GM18517 (cell line): ENCODE data around the gene NCAPD2.
"Not testable (repeated sequence)": the region's sequence is repeated elsewhere in the genome, so short reads cannot be mapped to it uniquely, and the experiment has no call there.

Experiments
- ATAC-seq: cut with Tn5 transposase; IDR thresholded peaks from one replicate; pipeline ENCODE4 v1.9.1; 2021; ENCODE audit warnings: mild to moderate bottlenecking, moderate library complexity; ENCODE audit not compliant: unreplicated experiment

The NCAPD2 gene

GRCh38 chr12:6532051-6532926, 38.4 kb downstream of the NCAPD2 start:
- no peak for ATAC-seq

DNA sequence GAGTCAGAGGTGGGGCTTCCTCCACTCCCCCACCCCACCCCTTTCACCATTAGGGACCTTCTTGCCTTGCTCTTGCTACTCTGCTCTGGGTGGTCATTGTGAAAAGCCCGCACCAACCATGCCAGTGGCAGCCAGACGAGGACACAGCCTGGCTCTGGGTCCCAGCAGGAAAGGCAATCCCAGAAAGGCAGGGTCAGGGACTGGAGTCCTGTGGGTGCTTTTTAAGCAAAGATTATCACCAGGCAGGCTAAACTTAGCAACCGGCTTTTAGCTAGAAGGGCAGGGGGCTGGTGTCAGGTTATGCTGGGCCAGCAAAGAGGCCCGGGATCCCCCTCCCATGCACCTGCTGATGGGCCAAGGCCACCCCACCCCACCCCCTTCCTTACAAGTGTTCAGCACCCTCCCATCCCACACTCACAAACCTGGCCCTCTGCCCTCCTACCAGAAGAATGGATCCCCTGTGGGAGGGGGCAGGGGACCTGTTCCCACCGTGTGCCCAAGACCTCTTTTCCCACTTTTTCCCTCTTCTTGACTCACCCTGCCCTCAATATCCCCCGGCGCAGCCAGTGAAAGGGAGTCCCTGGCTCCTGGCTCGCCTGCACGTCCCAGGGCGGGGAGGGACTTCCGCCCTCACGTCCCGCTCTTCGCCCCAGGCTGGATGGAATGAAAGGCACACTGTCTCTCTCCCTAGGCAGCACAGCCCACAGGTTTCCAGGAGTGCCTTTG, 39.2 kb downstream of the NCAPD2 start:
- ATAC-seq: peak; percentile 8

GRCh38 chr12:6533653-6533922, 39.7 kb downstream of the NCAPD2 start:
- ATAC-seq: peak; percentile 3

GRCh38 chr12:6533923-6534694, 40.2 kb downstream of the NCAPD2 start, which contains the start of gene GAPDH:
Gene GAPDH (plus strand): TSS chr12:6534517. CDS start chr12:6534833, 316 bp downstream.
- ATAC-seq: peak; percentile 73

DNA sequence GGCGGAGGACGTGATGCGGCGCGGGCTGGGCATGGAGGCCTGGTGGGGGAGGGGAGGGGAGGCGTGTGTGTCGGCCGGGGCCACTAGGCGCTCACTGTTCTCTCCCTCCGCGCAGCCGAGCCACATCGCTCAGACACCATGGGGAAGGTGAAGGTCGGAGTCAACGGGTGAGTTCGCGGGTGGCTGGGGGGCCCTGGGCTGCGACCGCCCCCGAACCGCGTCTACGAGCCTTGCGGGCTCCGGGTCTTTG, 40.7 kb downstream of the NCAPD2 start:
- ATAC-seq: no peak

GRCh38 chr12:6534945-6535696, 41.2 kb downstream of the NCAPD2 start:
- ATAC-seq: no peak

DNA sequence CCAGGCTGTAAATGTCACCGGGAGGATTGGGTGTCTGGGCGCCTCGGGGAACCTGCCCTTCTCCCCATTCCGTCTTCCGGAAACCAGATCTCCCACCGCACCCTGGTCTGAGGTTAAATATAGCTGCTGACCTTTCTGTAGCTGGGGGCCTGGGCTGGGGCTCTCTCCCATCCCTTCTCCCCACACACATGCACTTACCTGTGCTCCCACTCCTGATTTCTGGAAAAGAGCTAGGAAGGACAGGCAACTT, 41.7 kb downstream of the NCAPD2 start:
- no peak for ATAC-seq

DNA sequence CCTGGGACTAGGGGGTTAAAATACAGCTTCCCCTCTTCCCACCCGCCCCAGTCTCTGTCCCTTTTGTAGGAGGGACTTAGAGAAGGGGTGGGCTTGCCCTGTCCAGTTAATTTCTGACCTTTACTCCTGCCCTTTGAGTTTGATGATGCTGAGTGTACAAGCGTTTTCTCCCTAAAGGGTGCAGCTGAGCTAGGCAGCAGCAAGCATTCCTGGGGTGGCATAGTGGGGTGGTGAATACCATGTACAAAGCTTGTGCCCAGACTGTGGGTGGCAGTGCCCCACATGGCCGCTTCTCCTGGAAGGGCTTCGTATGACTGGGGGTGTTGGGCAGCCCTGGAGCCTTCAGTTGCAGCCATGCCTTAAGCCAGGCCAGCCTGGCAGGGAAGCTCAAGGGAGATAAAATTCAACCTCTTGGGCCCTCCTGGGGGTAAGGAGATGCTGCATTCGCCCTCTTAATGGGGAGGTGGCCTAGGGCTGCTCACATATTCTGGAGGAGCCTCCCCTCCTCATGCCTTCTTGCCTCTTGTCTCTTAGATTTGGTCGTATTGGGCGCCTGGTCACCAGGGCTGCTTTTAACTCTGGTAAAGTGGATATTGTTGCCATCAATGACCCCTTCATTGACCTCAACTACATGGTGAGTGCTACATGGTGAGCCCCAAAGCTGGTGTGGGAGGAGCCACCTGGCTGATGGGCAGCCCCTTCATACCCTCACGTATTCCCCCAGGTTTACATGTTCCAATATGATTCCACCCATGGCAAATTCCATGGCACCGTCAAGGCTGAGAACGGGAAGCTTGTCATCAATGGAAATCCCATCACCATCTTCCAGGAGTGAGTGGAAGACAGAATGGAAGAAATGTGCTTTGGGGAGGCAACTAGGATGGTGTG, 42.3 kb downstream of the NCAPD2 start:
- no peak for ATAC-seq

- no peak for ATAC-seq
These were observed 43.1 kb downstream of the NCAPD2 start for GRCh38 chr12:6536894-6537579.

GRCh38 chr12:6537580-6538419, 43.9 kb downstream of the NCAPD2 start:
- ATAC-seq: not testable (repeated sequence)

DNA sequence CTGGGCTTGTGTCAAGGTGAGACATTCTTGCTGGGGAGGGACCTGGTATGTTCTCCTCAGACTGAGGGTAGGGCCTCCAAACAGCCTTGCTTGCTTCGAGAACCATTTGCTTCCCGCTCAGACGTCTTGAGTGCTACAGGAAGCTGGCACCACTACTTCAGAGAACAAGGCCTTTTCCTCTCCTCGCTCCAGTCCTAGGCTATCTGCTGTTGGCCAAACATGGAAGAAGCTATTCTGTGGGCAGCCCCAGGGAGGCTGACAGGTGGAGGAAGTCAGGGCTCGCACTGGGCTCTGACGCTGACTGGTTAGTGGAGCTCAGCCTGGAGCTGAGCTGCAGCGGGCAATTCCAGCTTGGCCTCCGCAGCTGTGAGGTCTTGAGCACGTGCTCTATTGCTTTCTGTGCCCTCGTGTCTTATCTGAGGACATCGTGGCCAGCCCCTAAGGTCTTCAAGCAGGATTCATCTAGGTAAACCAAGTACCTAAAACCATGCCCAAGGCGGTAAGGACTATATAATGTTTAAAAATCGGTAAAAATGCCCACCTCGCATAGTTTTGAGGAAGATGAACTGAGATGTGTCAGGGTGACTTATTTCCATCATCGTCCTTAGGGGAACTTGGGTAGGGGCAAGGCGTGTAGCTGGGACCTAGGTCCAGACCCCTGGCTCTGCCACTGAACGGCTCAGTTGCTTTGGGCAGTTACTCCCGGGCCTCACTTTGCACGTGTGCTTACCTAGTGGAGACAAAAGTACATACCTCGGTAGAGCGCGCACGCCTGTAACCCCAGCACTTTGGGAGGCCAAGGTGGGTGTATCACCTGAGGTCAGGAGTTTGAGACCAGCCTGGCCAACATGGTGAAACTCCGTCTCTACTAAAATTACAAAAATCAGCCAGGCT, 44.8 kb downstream of the NCAPD2 start:
- no peak for ATAC-seq

- ATAC-seq: no peak
These were observed 45.4 kb downstream of the NCAPD2 start for GRCh38 chr12:6539314-6539682.

DNA sequence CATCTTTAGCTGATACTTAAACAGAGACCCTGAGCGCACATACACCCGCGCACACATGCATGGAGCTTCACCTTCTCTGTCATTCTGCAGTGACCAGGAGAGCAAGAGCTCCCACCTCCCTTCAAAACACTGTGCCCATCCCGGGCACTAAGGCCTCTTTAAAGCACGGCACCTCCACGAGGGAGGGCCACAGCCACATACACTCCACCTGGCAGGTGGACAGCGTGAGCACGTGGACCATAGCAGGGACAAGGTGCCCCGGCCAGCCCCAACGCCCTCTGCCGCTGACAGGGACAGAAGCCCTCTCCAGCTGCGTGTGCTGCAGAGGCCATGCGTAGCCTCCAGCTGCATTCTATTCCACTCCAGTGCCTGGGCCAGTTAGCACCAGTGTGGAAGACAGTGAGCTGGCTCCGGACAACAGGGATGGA, 45.8 kb downstream of the NCAPD2 start:
- ATAC-seq: no peak

DNA sequence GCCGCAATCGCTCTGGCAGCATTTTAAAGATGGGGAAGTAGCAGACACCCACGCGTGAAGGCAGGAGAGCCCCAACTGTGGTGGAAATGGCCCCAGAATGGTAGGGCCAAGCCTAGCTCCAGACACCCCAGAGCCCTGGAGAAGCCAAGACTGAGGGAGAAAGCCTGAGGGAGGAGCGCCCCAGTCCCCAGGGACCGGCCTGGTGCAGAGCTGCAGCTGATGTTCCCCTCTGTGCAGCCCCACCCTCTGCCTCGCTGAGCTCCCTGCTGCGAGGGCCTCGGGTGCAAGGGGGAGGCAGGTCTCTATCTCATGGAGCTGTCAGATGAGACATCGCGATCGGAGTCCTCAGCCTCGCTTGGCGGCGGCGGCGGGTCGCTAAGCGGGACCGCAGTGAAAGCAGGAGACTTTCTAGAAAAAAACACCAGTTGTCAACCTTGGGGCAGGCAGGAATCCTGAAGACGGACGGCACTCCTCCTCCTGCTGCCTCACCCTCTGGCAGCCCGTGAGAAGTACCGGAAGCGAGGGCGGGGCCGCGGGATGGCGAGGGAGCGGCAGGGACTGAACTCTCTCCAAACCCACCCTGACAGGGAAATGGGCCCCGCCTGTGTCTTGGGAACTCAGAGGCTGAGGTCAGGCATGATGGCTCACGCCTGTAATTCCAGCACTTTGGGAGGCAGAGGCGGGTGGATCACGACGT, 46.4 kb downstream of the NCAPD2 start:
- ATAC-seq: no peak

DNA sequence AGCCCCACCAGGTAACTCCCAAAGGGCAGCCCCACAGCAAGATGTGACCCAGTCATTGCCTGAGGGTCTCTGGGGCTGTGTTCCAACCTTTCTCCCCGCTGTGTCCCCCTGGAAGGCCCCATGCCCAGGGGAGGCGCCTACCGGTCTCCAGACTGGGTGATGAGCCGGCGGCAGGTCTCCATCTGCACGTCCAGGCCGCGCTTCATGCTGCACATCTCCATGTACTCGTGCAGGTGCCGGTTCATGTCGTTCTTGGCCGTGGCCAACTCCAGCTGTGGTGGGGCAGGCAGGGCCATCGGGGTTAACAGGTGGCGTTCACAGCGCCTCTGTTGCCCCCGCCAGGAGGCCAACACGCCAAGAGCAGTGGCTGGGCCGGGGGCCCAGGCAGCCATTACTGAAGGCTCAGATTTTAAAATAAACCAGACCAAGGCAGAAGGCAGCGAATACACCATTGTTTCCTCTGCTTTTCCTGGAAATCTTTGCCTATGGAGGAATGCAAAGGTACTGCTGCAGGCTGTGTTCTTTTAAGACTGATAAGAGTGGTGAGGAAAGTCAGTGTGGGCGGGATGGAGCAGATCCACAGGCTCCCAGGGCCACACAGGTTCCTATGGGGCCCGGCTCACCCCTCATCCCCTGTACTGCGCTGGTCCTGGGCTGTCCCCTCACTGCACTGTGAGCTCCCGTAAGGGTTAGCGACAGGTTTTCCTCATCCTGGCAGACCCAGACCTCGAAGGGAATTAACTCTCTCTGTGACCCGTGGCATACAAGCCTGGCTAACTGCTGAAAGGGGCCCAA, 47.7 kb downstream of the NCAPD2 start:
- no peak for ATAC-seq

DNA sequence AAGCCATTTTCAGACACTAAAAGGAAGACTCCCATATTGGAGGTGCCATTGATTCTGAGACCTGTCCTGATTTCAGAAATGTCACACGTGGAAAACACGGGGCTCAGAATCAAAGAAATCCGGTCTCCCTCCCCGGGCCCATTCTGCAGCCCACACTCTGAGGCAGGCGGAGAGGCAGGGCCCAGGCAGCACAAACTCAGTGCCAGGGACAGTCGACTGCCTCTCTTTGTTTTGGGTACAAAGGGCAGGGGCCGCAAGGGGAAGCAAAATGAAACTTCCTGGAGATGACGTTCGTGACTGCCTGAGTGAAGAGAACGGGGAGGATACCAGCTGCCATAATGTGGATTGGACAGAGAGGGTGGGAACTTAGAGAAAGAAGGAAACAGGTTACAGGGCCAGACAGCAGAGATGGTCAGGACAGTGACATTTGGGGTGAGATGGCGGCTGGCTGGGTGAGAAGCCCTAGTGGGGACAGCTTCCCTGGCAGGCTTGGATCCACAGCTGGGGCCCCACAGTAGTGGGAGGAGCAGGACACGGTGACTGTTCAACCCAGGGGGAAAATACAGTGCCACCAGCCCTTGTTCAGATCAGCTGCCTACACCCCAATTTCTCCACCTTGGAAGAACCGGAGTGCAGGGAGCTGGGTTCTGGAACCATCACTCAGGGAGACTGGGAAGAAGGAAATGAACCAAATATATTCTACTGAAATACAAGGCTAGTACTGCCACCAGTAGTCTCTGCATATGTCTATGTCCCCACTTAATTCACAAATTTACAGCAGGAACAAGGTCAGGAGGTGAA, 48.5 kb downstream of the NCAPD2 start:
- no peak for ATAC-seq
